SK-N-SH (cell line): Measurements from ENCODE around the gene TASP1. TPM values are rescaled to one million over a fixed set of nuclear protein-coding genes. Genes with fewer than 3 reads are reported as not detected.

ENCODE experiments used
- CTCF ChIA-PET: fragments of 300-600, 350-600 bp; formaldehyde crosslinking; extraction: SDS; loops from one replicate; lab custom pipeline; 2021; lab: Yijun Ruan, JAX
- POLR2A ChIA-PET: fragments of 350-600 bp; sonication (Branson Sonifier 250); formaldehyde crosslinking; extraction: SDS; loops from one replicate; lab custom pipeline; 2020; ENCODE audit warnings: antibody characterized with exemption, inconsistent platforms; lab: Yijun Ruan, JAX
- DNase-seq: peaks from one replicate; pipeline ENCODE4 v3.0.0; 2012
- H2AFZ ChIP-seq: fragments of 200-600 bp; sonication (generic); 2 replicates; pipeline ENCODE4 v1.8.1; 2016; ENCODE audit warnings: antibody characterized with exemption, mild to moderate bottlenecking, low read depth
- H3F3A ChIP-seq: fragments of 200-600 bp; sonication (generic); replicated peaks from 2 replicates; pipeline ENCODE3; 2016; ENCODE audit warnings: antibody characterized with exemption, mild to moderate bottlenecking; ENCODE audit not compliant: insufficient read depth
- H3K27ac ChIP-seq, 2 experiments: fragments of 200-500 bp in 1 of 2; fragments of 200-600 bp in 1 of 2; sonication (Bioruptor generic) in 1 of 2; sonication (generic), shearing (Covaris generic) in 1 of 2; 2 replicates each; pipeline versions ENCODE4 v1.5.1 to v1.6.1; 2014 to 2016; ENCODE audit warnings: low read depth in 2 of 2, inconsistent platforms in 1 of 2, low read length in 1 of 2, mild to moderate bottlenecking in 1 of 2, mixed read lengths in 1 of 2
- H3K27me3 ChIP-seq: fragments of 200-600 bp; sonication (generic), shearing (Covaris generic); 2 replicates; pipeline ENCODE4 v1.6.1; 2016; ENCODE audit warnings: mixed run types; ENCODE audit not compliant: insufficient read depth
- H3K36me3 ChIP-seq, 2 experiments: fragments of 200-500 bp in 1 of 2; fragments of 200-600 bp in 1 of 2; sonication (Bioruptor generic) in 1 of 2; sonication (generic) in 1 of 2; replicated peaks in 1 of 2; 2 replicates each; pipeline versions ENCODE3 to v1.5.1; 2014 to 2016; ENCODE audit warnings: low read length in 1 of 2, mild to moderate bottlenecking in 1 of 2; ENCODE audit not compliant: insufficient read depth in 2 of 2, control insufficient read depth in 1 of 2
- H3K4me1 ChIP-seq, 2 experiments: fragments of 200-500 bp in 1 of 2; fragments of 200-600 bp in 1 of 2; sonication (Bioruptor generic) in 1 of 2; sonication (generic), shearing (Covaris generic) in 1 of 2; 2 replicates each; pipeline versions ENCODE4 v1.5.1 to v1.6.1; 2014 to 2016; ENCODE audit warnings: low read depth in 1 of 2, low read length in 1 of 2, mixed run types in 1 of 2; ENCODE audit not compliant: insufficient read depth in 2 of 2, control insufficient read depth in 1 of 2
- H3K4me2 ChIP-seq: fragments of 200-600 bp; sonication (generic), shearing (Covaris generic); 2 replicates; pipeline ENCODE4 v1.6.1; 2017; ENCODE audit warnings: mixed run types
- H3K4me3 ChIP-seq, 2 experiments: fragments of 200-500 bp in 1 of 2; fragments of 200-600 bp in 1 of 2; sonication (Bioruptor generic) in 1 of 2; sonication (generic), shearing (Covaris generic) in 1 of 2; 2 replicates each; pipeline versions ENCODE4 v1.5.1 to v1.8.1; 2014 to 2016; ENCODE audit warnings: low read depth in 2 of 2, inconsistent platforms in 1 of 2, low read length in 1 of 2, mild to moderate bottlenecking in 1 of 2, mixed read lengths in 1 of 2, moderate library complexity in 1 of 2
- H3K79me2 ChIP-seq: fragments of 200-600 bp; sonication (generic); 2 replicates; pipeline ENCODE4 v1.8.1; 2017; ENCODE audit warnings: mild to moderate bottlenecking; ENCODE audit not compliant: insufficient read depth
- H3K9ac ChIP-seq: fragments of 200-600 bp; sonication (generic); 2 replicates; pipeline ENCODE4 v1.6.1; 2017; ENCODE audit warnings: mixed run types
- H3K9me2 ChIP-seq: fragments of 200-600 bp; sonication (generic); 2 replicates; pipeline ENCODE4 v1.6.1; 2017; ENCODE audit warnings: mixed run types
- H3K9me3 ChIP-seq: fragments of 200-600 bp; sonication (generic); 2 replicates; pipeline ENCODE4 v1.6.1; 2017; ENCODE audit warnings: mixed run types, mild to moderate bottlenecking, moderate library complexity
- H4K20me1 ChIP-seq: fragments of 200-600 bp; sonication (generic); 2 replicates; pipeline ENCODE4 v1.6.1; 2017; ENCODE audit warnings: mild to moderate bottlenecking, mixed run types; ENCODE audit not compliant: insufficient read depth
- EP300 ChIP-seq, 2 experiments: IDR thresholded peaks; 2 replicates each; pipeline versions ENCODE4 v1.4.0 to v1.6.1; 2012; ENCODE audit warnings: borderline replicate concordance in 1 of 2, low read depth in 1 of 2, low read length in 1 of 2
- EZH2phosphoT487 ChIP-seq: fragments of 200-600 bp; sonication (generic); IDR thresholded peaks from 2 replicates; pipeline ENCODE4 v1.6.1; 2017; ENCODE audit warnings: low read depth, mixed run types, mild to moderate bottlenecking, antibody characterized with exemption, moderate library complexity, borderline replicate concordance
- FOSL2 ChIP-seq: IDR thresholded peaks from 2 replicates; pipeline ENCODE4 v1.4.0; 2012; ENCODE audit warnings: low read depth, mild to moderate bottlenecking, moderate library complexity, borderline replicate concordance
- FOXM1 ChIP-seq: IDR thresholded peaks from 2 replicates; pipeline ENCODE4 v1.4.0; 2012; ENCODE audit warnings: low read depth, mild to moderate bottlenecking
- MEF2A ChIP-seq: IDR thresholded peaks from 2 replicates; pipeline ENCODE4 v1.4.0; 2012; ENCODE audit warnings: low read depth, borderline replicate concordance
- NFIC ChIP-seq: IDR thresholded peaks from 2 replicates; pipeline ENCODE4 v1.4.0; 2012; ENCODE audit warnings: borderline replicate concordance
- NRF1 ChIP-seq: IDR thresholded peaks from 2 replicates; pipeline ENCODE4 v1.6.1; 2012; ENCODE audit warnings: low read depth, mild to moderate bottlenecking, low read length
- POLR2AphosphoS5 ChIP-seq: IDR thresholded peaks from 2 replicates; pipeline ENCODE4 v1.6.1; 2012; ENCODE audit warnings: low read depth, low read length
- RAD21 ChIP-seq: IDR thresholded peaks from 2 replicates; pipeline ENCODE4 v1.6.1; 2012; ENCODE audit warnings: mild to moderate bottlenecking, low read length
- RXRA ChIP-seq: IDR thresholded peaks from 2 replicates; pipeline ENCODE4 v1.4.0; 2012; ENCODE audit warnings: low read depth, mild to moderate bottlenecking, borderline replicate concordance
- SIN3A ChIP-seq: IDR thresholded peaks from 2 replicates; pipeline ENCODE4 v1.6.1; 2012; ENCODE audit warnings: low read depth, mild to moderate bottlenecking, low read length, moderate library complexity, borderline replicate concordance
- SMC3 ChIP-seq: IDR thresholded peaks from 2 replicates; pipeline ENCODE4 v1.6.1; 2012; ENCODE audit warnings: low read depth, low read length, improper control_type of control experiment
- YY1 ChIP-seq: IDR thresholded peaks from 2 replicates; pipeline ENCODE4 v1.4.0; 2012; ENCODE audit warnings: low read depth, mild to moderate bottlenecking
- WGBS: methylation state at CpG from one replicate; pipeline ENCODE4 v1.1.6; 2017; ENCODE audit warnings: low lambda C conversion rate; 5-methylcytosine and 5-hydroxymethylcytosine counted together
- polyA plus RNA-seq, 3 experiments: library from polyadenylated mRNA; depleted of rRNA; stranded (reverse); fragments of >200 nt; gene quantifications; 2 replicates each; pipeline ENCODE4 v1.2.3, GENCODE V29; 2012
- TF ChIP-seq, protein P1 (sequence below): fragments of 150-350 bp; IDR thresholded peaks from 2 replicates; pipeline ENCODE4 v1.6.1; 2017; ENCODE audit warnings: antibody characterized with exemption, low read length, low read depth, borderline replicate concordance
- TF ChIP-seq, protein P2 (sequence below): IDR thresholded peaks from 2 replicates; pipeline ENCODE4 v1.4.0; 2012; ENCODE audit warnings: low read depth, borderline replicate concordance
- TF ChIP-seq, protein P3 (sequence below): fragments of 150-350 bp; IDR thresholded peaks from 2 replicates; pipeline ENCODE4 v1.6.1; 2016; ENCODE audit warnings: mild to moderate bottlenecking, low read depth, low read length
- TF ChIP-seq, protein P4 (sequence below): IDR thresholded peaks from 2 replicates; pipeline ENCODE4 v1.4.0; 2012; ENCODE audit warnings: low read depth, borderline replicate concordance

Gene TASP1
- polyA plus RNA-seq, 1 of the 3 experiments (the other 2 are of a cell fraction): 5.9 TPM

DNA sequence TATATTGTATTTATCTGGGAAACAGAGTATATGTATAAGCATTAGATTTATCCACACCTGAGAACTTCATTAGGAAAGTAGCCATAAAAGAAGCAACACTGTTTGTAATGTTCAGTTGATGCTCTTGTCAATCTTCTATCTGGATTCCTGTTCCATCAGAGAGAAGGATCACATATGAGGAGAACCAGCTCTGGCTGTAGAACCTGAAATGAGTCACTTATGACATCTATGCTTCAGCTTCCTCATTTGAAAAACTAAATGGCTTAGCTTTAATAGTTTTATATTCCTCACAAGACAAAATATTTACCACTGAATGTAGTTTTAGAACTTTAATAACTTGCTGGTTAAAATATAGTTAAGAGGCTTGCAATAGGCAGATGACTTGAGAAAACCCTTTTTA is 144.7 kb downstream of the TASP1 start:
- Histone ChIP-seq H3K27me3 (no peaks in the 10 kb centered on the region), H2AFZ (no peak overlapping the region), H3K9ac (no peak overlapping the region), H3K4me3 (no peak overlapping the region), H3K9me2 (no peaks in the 10 kb centered on the region), H3K9me3 (no peaks in the 10 kb centered on the region), H3K36me3 (peaks cover 0 to 4% of the 10 kb centered on the region in 2 experiments), H3F3A (no peaks in the 10 kb centered on the region), H3K27ac (no peak overlapping the region), H3K4me1 (peaks cover 3 to 13% of the 10 kb centered on the region in 2 experiments; a peak in 3 of 4 replicates), H3K79me2 (no peaks in the 10 kb centered on the region), H3K4me2 (no peak overlapping the region), H4K20me1 (no peaks in the 10 kb centered on the region)
- ChIA-PET POLR2A (no interaction called here), CTCF (no interaction called here)
- no peak for DNase-seq
- TF ChIP-seq SIN3A (no peak), NFIC (no peak), FOXM1 (no peak), EP300 (IDR thresholded peaks at IDR 0.05; ENCODE audit: borderline replicate concordance in 1 of 2, low read depth in 1 of 2, low read length in 1 of 2) (no peak), RAD21 (no peak), RXRA (no peak), SMC3 (no peak)

DNA sequence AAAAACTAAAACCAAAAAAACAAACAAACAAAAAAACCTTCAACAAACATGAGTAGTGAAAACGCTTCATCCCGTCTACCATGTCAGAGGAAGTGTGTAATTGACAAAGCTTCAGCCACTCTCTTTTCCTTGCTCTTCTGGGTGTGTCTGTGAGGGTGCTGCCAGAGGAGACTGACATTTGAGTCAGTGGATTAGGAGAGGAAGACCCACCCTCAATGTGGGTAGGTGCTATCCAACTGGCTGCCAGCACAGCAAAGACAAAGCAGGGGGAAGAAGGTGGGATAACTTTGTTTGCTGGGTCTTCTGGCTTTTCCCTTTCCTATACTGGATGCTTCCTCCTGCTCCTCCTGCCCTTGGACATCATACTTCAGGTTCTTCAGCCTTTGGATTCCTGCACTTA is 145.6 kb downstream of the TASP1 start:
- Histone ChIP-seq H3K4me2 (no peak overlapping the region), H3K9me3 (no peaks in the 10 kb centered on the region), H3K9me2 (no peaks in the 10 kb centered on the region), H3K4me1 (peaks cover 3 to 13% of the 10 kb centered on the region in 2 experiments; a peak in 3 of 4 replicates), H3K36me3 (no peaks in the 10 kb centered on the region), H4K20me1 (no peaks in the 10 kb centered on the region), H3K79me2 (no peaks in the 10 kb centered on the region), H3F3A (no peaks in the 10 kb centered on the region), H3K27me3 (no peaks in the 10 kb centered on the region), H3K4me3 (no peak overlapping the region), H2AFZ (no peak overlapping the region), H3K27ac (no peak overlapping the region), H3K9ac (no peak overlapping the region)
- ChIA-PET CTCF (interaction anchor here (0.5 to 1.6 kb wide), 2 partner anchors 12 to 169 kb away, joined by 3 to 4 read pairs; no protein-coding TSS in a partner anchor), POLR2A (interaction anchor here (1.2 kb wide), 1 partner anchor 11 kb away, joined by 4 read pairs; no protein-coding TSS in a partner anchor)
- DNase-seq: no peak
- WGBS: 64% methylated on average over 2 of the region's 2 CpGs
- TF ChIP-seq NRF1: no peak
- no peak for TF ChIP-seq POLR2AphosphoS5
- TF ChIP-seq, protein P1, sequence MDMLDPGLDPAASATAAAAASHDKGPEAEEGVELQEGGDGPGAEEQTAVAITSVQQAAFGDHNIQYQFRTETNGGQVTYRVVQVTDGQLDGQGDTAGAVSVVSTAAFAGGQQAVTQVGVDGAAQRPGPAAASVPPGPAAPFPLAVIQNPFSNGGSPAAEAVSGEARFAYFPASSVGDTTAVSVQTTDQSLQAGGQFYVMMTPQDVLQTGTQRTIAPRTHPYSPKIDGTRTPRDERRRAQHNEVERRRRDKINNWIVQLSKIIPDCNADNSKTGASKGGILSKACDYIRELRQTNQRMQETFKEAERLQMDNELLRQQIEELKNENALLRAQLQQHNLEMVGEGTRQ: no peak
- TF ChIP-seq YY1: no peak
- no peak for TF ChIP-seq EZH2phosphoT487
- TF ChIP-seq MEF2A: no peak
- TF ChIP-seq, protein P2, sequence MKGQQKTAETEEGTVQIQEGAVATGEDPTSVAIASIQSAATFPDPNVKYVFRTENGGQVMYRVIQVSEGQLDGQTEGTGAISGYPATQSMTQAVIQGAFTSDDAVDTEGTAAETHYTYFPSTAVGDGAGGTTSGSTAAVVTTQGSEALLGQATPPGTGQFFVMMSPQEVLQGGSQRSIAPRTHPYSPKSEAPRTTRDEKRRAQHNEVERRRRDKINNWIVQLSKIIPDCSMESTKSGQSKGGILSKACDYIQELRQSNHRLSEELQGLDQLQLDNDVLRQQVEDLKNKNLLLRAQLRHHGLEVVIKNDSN: no peak
- TF ChIP-seq, protein P3, sequence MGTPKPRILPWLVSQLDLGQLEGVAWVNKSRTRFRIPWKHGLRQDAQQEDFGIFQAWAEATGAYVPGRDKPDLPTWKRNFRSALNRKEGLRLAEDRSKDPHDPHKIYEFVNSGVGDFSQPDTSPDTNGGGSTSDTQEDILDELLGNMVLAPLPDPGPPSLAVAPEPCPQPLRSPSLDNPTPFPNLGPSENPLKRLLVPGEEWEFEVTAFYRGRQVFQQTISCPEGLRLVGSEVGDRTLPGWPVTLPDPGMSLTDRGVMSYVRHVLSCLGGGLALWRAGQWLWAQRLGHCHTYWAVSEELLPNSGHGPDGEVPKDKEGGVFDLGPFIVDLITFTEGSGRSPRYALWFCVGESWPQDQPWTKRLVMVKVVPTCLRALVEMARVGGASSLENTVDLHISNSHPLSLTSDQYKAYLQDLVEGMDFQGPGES: no peak
- no peak for TF ChIP-seq FOSL2
- no peak for TF ChIP-seq NFIC
- TF ChIP-seq, protein P4, sequence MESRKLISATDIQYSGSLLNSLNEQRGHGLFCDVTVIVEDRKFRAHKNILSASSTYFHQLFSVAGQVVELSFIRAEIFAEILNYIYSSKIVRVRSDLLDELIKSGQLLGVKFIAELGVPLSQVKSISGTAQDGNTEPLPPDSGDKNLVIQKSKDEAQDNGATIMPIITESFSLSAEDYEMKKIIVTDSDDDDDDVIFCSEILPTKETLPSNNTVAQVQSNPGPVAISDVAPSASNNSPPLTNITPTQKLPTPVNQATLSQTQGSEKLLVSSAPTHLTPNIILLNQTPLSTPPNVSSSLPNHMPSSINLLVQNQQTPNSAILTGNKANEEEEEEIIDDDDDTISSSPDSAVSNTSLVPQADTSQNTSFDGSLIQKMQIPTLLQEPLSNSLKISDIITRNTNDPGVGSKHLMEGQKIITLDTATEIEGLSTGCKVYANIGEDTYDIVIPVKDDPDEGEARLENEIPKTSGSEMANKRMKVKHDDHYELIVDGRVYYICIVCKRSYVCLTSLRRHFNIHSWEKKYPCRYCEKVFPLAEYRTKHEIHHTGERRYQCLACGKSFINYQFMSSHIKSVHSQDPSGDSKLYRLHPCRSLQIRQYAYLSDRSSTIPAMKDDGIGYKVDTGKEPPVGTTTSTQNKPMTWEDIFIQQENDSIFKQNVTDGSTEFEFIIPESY: no peak
- no peak for TF ChIP-seq RXRA
